Left lung (tissue), 10 donors: ENCODE measurements around the gene AMHR2. TPM values are rescaled to one million over a fixed set of nuclear protein-coding genes. Genes with fewer than 3 reads are reported as not detected.

Experiments used
- ATAC-seq: fragments of 200-7000 bp; cut with Tn5 transposase; one replicate; pipeline ENCODE4 v1.9.1; 2020; ENCODE audit warnings: moderate library complexity
- DNase-seq, 4 donors: peaks; one replicate each; pipeline ENCODE4 v3.0.0-alpha.2; 2013 to 2020
- H3K27ac ChIP-seq, 2 donors: fragments of 200-600 bp; sonication (generic) in 1 of 2; one replicate each; pipeline versions ENCODE4 v1.5.0 to v1.8.0; 2020 to 2021
- H3K27me3 ChIP-seq, 2 donors: fragments of 200-600 bp; sonication (generic) in 1 of 2; one replicate each; pipeline versions ENCODE4 v1.5.0 to v1.8.0; 2020 to 2021
- H3K36me3 ChIP-seq, 2 donors: fragments of 200-600 bp; sonication (generic) in 1 of 2; one replicate each; pipeline versions ENCODE4 v1.5.0 to v1.8.0; 2020 to 2021
- H3K4me1 ChIP-seq, 2 donors: fragments of 200-600 bp; one replicate each; pipeline ENCODE4 v1.8.0; 2021
- H3K4me3 ChIP-seq, 2 donors: fragments of 200-600 bp; sonication (generic) in 1 of 2; one replicate each; pipeline versions ENCODE4 v1.5.0 to v1.8.0; 2020 to 2021; ENCODE audit warnings: mild to moderate bottlenecking in 1 of 2
- H3K9me3 ChIP-seq, 2 donors: fragments of 200-600 bp; sonication (generic) in 1 of 2; one replicate each; pipeline versions ENCODE4 v1.5.0 to v1.8.0; 2020 to 2021
- CTCF ChIP-seq, 2 donors: fragments of 200-600 bp; sonication (generic) in 1 of 2; IDR thresholded peaks; one replicate each; pipeline versions ENCODE4 v1.5.0 to v1.8.0; 2021; ENCODE audit warnings: antibody characterized with exemption in 2 of 2
- intact Hi-C, 2 donors: fragments of 100-400 bp; cut with DNase I; formaldehyde crosslinking; loops; one replicate each; pipeline versions ENCODE4 v1.11.2 to v1.14.2; 2022
- polyA plus RNA-seq, 6 donors: library from polyadenylated mRNA; unstranded; fragments of 120-200 nt; gene quantifications; one replicate each; pipeline ENCODE4 v1.2.1, GENCODE V29; 2013; ENCODE audit not compliant: insufficient read length in 6 of 6
- total RNA-seq, 2 donors: library from RNA; stranded (reverse); fragmentation: NEBNext Ultra II Directional; extraction: Animal tissue kit (Norgen Biotek cat#: 25700); gene quantifications; one replicate each; pipeline ENCODE4 v1.2.1, GENCODE V29; 2021
- donor health status: DM: no; HTN: yes; CAD: no.
- donor health status: DM: no; HTN: no; CAD: no.

AMHR2 gene
- total and polyA plus RNA-seq, 8 donors, result 0.18 to 3.7 (median 3.3) TPM; not detected in 1

GRCh38 chr12:53379389-53380103, 44.1 kb upstream of the AMHR2 start:
- intact Hi-C loops, result no loop called here
- Histone ChIP-seq H3K4me3 (peak overlapping the region; percentile 40 to 59), H3K9me3 (no peaks in the 10 kb centered on the region), H3K36me3 (peaks cover 0 to 28% of the 10 kb centered on the region in 2 donors), H3K4me1 (peaks cover 41 to 46% of the 10 kb centered on the region in 2 donors), H3K27ac (peak overlapping the region; percentile 97 to 98), H3K27me3 (no peaks in the 10 kb centered on the region)
- DNase-seq (peak; percentile 91 to 100 (median 100)), ATAC-seq (peak; percentile 83)
- TF ChIP-seq CTCF (IDR thresholded peaks at IDR 0.05), result no peak

GRCh38 chr12:53380104-53380793, 43.4 kb upstream of the AMHR2 start, which contains the start of gene SP1:
Gene SP1, plus strand, starts transcription at chr12:53380176. Its CDS starts 116 bp downstream, at chr12:53380292.
- H3K4me1 ChIP-seq, result peaks cover 47 to 53% of the 10 kb centered on the region in 2 donors
- DNase-seq (peak; percentile 88 to 98 (median 95)), ATAC-seq (peak; percentile 77)
- H3K4me3 ChIP-seq, result peak within 1 kb of the TSS; percentile 40 to 59
- TF ChIP-seq CTCF (IDR thresholded peaks at IDR 0.05), result no peak
- no peaks in the 10 kb centered on the region for H3K9me3 ChIP-seq
- peak within 1 kb of the TSS; percentile 97 to 98 for H3K27ac ChIP-seq
- no peaks in the 10 kb centered on the region for H3K27me3 ChIP-seq
- peaks cover 0 to 35% of the 10 kb centered on the region in 2 donors for H3K36me3 ChIP-seq
- intact Hi-C loops, result no loop called here

GRCh38 chr12:53380794-53381730, 42.6 kb upstream of the AMHR2 start:
- intact Hi-C loops, result no loop called here
- peak overlapping the region; percentile 86 to 97 for H3K27ac ChIP-seq
- ATAC-seq, result no peak
- peaks cover 54 to 61% of the 10 kb centered on the region in 2 donors for H3K4me1 ChIP-seq
- H3K4me3 ChIP-seq, result peak overlapping the region; percentile 34 to 59
- H3K27me3 ChIP-seq, result no peaks in the 10 kb centered on the region
- no peaks in the 10 kb centered on the region for H3K9me3 ChIP-seq
- no peak for TF ChIP-seq CTCF (IDR thresholded peaks at IDR 0.05)
- H3K36me3 ChIP-seq, result peaks cover 0 to 43% of the 10 kb centered on the region in 2 donors
- peak in 1 of 4 donors; percentile 40 for DNase-seq

- DNase-seq (peak in 1 of 4 donors; percentile 58), ATAC-seq (no peak)
- Histone ChIP-seq H3K36me3 (peaks cover 0 to 52% of the 10 kb centered on the region in 2 donors), H3K27me3 (no peaks in the 10 kb centered on the region), H3K4me3 (peak overlapping the region in 1 of 2 donors; percentile 59), H3K4me1 (peaks cover 55 to 70% of the 10 kb centered on the region in 2 donors), H3K9me3 (no peaks in the 10 kb centered on the region), H3K27ac (peak overlapping the region; percentile 86 to 97)
- TF ChIP-seq CTCF (IDR thresholded peaks at IDR 0.05), result peak; percentile 24 to 44
- intact Hi-C loops, result no loop called here
These were observed 41.7 kb upstream of the AMHR2 start for GRCh38 chr12:53381731-53382630.
